Type B pancreatic cell (in vitro differentiated cells): ENCODE results near the gene ZSCAN21. TPM values are rescaled to one million over a fixed set of nuclear protein-coding genes. Genes with fewer than 3 reads are reported as not detected.
A peak's percentile ranks its signal among the peaks of the same experiment; 100 is the strongest.

Experiments used
- DNase-seq: peaks from one replicate; pipeline ENCODE4 v3.0.0; 2021; ENCODE audit warnings: mixed read lengths; ENCODE audit not compliant: unreplicated experiment; ENCODE audit errors: extremely low spot score
- H3K27ac Mint-ChIP-seq: 2 replicates; pipeline ENCODE4 v1.8.0; 2021; ENCODE audit warnings: mild to moderate bottlenecking, mixed read lengths
- H3K27me3 Mint-ChIP-seq: 2 replicates; pipeline ENCODE4 v1.8.0; 2021; ENCODE audit warnings: mixed read lengths
- H3K36me3 Mint-ChIP-seq: 2 replicates; pipeline ENCODE4 v1.8.0; 2021; ENCODE audit warnings: mixed read lengths
- H3K4me1 Mint-ChIP-seq: one replicate; pipeline ENCODE4 v1.8.0; 2021; ENCODE audit warnings: mixed read lengths; ENCODE audit not compliant: unreplicated experiment
- H3K4me3 Mint-ChIP-seq: 2 replicates; pipeline ENCODE4 v1.8.0; 2021; ENCODE audit warnings: mild to moderate bottlenecking, mixed read lengths
- H3K9me3 Mint-ChIP-seq: 2 replicates; pipeline ENCODE4 v1.8.0; 2021; ENCODE audit warnings: mixed read lengths
- CTCF ChIP-seq: fragments of 200-600 bp; sonication (generic); conservative IDR thresholded peaks from 2 replicates; pipeline ENCODE4 v1.5.0; 2021; ENCODE audit warnings: antibody characterized with exemption, mild to moderate bottlenecking
- total RNA-seq: library from RNA; stranded (reverse); gene quantifications from 2 replicates; pipeline ENCODE4 v1.2.1, GENCODE V29; 2021; ENCODE audit warnings: low replicate concordance

Gene ZSCAN21
- total RNA-seq, 1 donor from 2014 or later: 16.4 TPM

GRCh38 chr7:100034871-100035510, 14.6 kb upstream of the ZSCAN21 start:
- DNase-seq: no peak
- no peaks in the 10 kb centered on the region for H3K9me3 Mint-ChIP-seq
- peak overlapping the region; percentile 37 for H3K27ac Mint-ChIP-seq
- no peak overlapping the region for H3K4me3 Mint-ChIP-seq
- TF ChIP-seq CTCF: no peak
- no peaks in the 10 kb centered on the region for H3K4me1 Mint-ChIP-seq
- peaks cover 65% of the 10 kb centered on the region for H3K36me3 Mint-ChIP-seq
- no peaks in the 10 kb centered on the region for H3K27me3 Mint-ChIP-seq

GRCh38 chr7:100035876-100036275, 13.7 kb upstream of the ZSCAN21 start:
- H3K36me3 Mint-ChIP-seq: peaks cover 56% of the 10 kb centered on the region

GRCh38 chr7:100038326-100038725, 11.2 kb upstream of the ZSCAN21 start:
- peaks cover 46% of the 10 kb centered on the region for H3K36me3 Mint-ChIP-seq
- no peak for DNase-seq

More at GRCh38 chr7:100035876-100036275, 13.7 kb upstream of the ZSCAN21 start:
- Mint-ChIP-seq H3K4me3 (no peak overlapping the region), H3K4me1 (no peaks in the 10 kb centered on the region), H3K27ac (no peak overlapping the region), H3K27me3 (no peaks in the 10 kb centered on the region), H3K9me3 (no peaks in the 10 kb centered on the region)
- TF ChIP-seq CTCF: no peak
- DNase-seq: no peak

GRCh38 chr7:100040575-100040974, 9.0 kb upstream of the ZSCAN21 start:
- peaks cover 4% of the 10 kb centered on the region for H3K4me1 Mint-ChIP-seq
- DNase-seq: no peak
- H3K9me3 Mint-ChIP-seq: no peaks in the 10 kb centered on the region
- no peak overlapping the region for H3K4me3 Mint-ChIP-seq
- H3K27ac Mint-ChIP-seq: peak overlapping the region; percentile 57
- H3K27me3 Mint-ChIP-seq: no peaks in the 10 kb centered on the region
- H3K36me3 Mint-ChIP-seq: peaks cover 30% of the 10 kb centered on the region
- TF ChIP-seq CTCF: no peak

More at GRCh38 chr7:100038326-100038725, 11.2 kb upstream of the ZSCAN21 start:
- Mint-ChIP-seq H3K4me1 (peaks cover 4% of the 10 kb centered on the region), H3K4me3 (no peak overlapping the region), H3K9me3 (no peaks in the 10 kb centered on the region), H3K27me3 (no peaks in the 10 kb centered on the region), H3K27ac (no peak overlapping the region)
- no peak for TF ChIP-seq CTCF

- H3K27ac Mint-ChIP-seq: peak overlapping the region; percentile 50
- H3K4me1 Mint-ChIP-seq: peaks cover 4% of the 10 kb centered on the region
- DNase-seq: no peak
- H3K9me3 Mint-ChIP-seq: no peaks in the 10 kb centered on the region
- no peaks in the 10 kb centered on the region for H3K27me3 Mint-ChIP-seq
- no peak for TF ChIP-seq CTCF
- H3K4me3 Mint-ChIP-seq: peak overlapping the region; percentile 34
- peaks cover 10% of the 10 kb centered on the region for H3K36me3 Mint-ChIP-seq
Observed at GRCh38 chr7:100044718-100045117, 4.9 kb upstream of the ZSCAN21 start.
